HG02943 (cell line): ENCODE data around the gene TTF1.

Experiments
- ATAC-seq: cut with Tn5 transposase; IDR thresholded peaks from one replicate; pipeline ENCODE4 v1.9.1; 2021; ENCODE audit warnings: mild to moderate bottlenecking, low read depth, moderate library complexity; ENCODE audit not compliant: unreplicated experiment

The TTF1 gene

GRCh38 chr9:132367613-132368313 is 38.9 kb downstream of the TTF1 start:
- no peak for ATAC-seq

DNA sequence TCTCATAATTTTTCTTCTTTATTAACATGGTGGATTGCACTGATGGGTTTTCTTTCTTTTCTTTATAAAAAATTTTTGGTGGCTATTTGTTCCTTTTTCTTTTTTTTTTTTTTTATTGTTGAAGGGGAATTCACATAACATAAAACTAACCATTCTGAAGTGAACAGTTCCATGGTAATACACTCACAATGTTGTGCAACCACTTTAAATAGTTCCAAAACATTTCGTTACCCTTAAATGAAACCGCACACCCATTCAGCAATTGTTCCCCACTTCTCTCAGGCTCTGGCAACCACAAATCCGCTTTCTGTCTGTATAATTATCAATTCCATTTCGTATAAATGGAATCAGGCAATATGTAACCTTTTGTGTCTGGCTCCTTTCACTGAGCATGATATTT is 40.2 kb downstream of the TTF1 start:
- no peak for ATAC-seq

GRCh38 chr9:132365986-132366385 is 40.7 kb downstream of the TTF1 start:
- ATAC-seq = no peak

DNA sequence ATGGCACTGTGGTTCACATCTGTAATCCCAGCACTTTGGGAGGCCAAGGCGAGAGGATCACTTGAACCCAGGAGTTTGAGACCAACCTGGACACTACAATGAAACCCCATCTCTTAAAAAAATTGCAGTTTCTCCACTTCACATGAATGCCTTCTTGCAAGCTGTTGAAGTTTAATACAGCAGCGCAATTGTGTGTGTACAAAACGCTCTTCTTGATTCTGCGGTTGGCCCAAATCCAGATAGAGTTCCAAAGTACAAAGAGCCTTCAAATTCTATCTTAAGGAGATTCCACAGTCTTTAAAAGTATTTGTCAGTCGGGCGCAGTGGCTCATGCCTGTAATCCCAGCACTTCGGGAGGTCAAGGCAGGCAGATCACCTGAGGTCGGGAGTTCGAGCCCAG is 42.6 kb downstream of the TTF1 start:
- no peak for ATAC-seq

GRCh38 chr9:132357764-132358163 is 48.9 kb downstream of the TTF1 start:
- no peak for ATAC-seq

DNA sequence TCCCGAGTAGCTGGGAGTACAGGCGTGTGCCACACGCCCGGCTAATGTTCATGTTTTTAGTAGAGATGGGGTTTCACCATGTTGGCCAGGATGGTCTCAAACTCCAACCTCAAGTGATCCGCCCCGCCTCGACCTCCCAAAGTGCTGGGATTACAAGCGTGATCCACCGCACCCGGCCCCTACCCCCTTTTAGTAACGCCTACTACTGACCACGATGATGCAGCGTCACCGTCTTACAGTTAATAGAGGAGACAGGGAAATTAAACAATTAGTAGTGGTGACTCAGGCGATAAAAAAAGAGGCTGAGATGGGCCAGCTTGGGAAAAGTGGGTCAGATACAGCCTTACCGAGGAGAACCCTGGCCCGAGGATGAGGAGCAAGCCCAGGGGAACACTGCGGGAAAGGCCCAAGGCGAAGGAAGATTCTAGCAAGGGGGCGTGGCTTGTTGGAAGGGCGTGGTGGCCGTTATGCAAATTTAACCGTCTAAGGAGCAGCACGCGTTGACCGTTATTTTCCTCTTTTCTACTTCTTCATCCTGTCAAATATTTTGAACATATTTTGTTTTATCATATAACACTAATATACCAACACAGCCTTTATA is 50.2 kb downstream of the TTF1 start:
- no peak for ATAC-seq

DNA sequence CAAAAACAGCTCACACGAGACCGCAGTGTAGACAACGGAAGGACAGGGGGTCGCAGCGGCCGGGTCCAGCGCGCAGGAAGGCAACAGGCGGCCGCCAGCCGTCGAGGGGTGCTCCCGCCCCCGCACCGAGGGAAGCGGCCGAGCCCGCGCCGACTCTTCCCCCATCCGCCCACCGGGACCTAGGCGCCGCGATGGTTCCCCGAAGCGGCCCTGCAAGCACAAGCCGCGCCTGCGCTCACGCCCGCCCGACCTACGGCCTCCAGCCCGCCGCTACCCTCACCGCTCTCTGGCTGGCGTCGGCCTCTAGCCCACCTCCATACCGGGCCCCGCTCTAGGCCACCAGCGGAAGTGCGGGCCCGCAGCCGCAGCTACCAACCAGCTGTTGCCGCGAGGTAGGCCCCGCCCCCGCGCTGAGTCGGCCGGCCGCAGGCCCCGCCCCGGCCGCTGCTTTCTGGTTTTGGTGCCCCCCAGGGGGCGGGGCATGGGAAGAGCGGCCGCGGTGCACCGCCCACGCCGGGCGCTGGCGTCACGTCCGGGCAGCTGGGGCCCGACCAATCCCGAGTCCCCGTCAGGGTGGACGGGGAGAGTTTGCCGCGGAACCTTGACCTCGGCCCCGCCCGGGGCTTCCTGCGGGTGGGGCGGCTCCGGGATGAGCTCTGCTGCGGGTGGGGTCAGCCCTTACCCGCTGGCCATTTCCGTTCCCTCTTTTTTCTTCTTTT is 51.8 kb downstream of the TTF1 start, which contains the start of gene SETX:
Gene SETX (minus strand): TSS at position 350 of the 719 bp plus-strand sequence. CDS start 5,558 bp downstream, outside the sequence.
- ATAC-seq = peak; percentile 77

DNA sequence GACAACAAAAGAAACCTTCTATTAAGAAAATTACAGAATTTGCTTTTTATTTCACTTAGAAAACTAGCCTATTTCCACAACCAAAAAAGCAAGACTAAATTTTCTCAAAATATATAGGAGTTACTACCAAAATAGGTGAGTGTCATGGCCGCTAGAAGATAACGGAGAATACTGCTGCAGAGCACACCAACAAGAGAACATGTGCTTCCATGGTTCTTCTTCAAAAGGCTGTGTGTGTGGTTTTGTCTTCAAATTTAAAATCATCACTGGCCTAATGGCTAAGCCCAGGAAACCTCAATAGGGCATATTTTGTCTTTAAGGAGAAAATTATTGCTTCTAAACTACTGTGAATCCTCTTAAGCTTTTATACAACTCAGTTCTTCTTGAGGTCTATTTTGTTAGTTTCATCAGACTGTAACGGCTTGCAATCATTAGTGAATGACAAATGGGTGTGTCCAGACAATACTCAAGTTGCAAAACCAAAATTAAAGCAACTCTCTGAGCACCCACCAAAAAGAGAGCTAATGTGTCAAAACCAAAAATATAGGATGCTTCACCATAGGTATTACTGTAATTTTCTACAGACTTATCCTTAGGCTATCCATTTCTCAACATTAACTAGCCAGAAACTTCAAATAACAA is 55.1 kb downstream of the TTF1 start:
- ATAC-seq = no peak

DNA sequence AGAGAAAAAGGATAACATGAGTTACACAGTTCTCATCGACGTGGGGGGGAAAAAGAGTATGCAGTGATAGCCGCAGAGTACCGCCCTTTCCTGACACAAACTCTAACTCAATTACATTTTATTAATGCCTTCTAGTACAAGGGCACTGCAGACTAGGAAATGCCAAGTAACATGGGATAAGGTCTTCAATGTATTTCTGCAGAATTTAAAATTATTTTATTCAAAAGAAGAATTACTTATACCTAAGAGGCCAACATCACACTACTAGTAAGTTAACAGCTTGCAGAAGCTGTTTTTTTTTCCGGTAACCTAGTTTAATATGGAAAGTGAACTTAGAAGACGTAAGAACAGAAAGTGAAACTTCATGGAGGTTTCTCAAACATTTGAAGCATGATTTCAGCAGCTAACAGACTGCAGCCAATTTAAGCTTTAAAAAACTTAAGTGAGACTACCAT is 55.8 kb downstream of the TTF1 start:
- no peak for ATAC-seq

DNA sequence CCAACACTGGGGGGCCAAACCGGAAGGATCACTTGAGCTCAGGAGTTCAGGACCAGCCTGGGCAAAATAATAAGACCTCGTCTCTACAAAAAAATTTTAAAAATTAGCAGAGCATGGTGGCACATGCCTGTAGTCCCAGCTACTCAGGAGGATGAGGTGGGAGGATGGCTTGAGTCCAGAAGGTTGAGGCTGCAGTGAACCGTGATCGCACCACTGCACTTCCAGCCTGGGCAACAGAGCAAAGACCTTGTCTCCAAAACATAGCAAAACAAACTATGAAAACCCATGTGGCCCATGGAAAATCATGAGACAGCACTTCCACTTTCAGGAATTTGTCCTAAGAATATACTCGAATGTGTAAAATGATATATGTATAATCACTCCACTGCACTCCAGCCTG is 58.0 kb downstream of the TTF1 start:
- ATAC-seq = no peak

GRCh38 chr9:132346177-132346576 is 60.5 kb downstream of the TTF1 start:
- no peak for ATAC-seq

- no peak for ATAC-seq
Observed at GRCh38 chr9:132341177-132341840, 65.3 kb downstream of the TTF1 start.

DNA sequence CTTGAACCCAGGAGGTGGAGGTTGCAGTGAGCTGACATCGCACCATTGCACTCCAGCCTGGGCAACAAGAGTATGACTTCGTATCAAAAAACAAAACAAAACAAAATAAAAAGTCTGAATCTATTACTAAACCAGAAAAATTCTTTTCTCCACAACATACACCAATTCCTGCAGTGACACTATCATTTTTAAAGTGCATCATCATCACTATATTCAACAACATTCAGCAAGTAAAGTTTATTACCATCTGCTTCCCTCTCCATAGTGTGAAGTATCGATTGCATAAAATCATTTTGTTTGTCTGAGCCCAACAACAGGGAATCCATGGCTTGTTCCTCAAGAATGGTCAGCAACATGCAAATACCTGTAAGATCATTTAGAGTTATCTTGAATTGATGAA is 72.3 kb downstream of the TTF1 start:
- no peak for ATAC-seq

GRCh38 chr9:132333556-132333955 is 73.1 kb downstream of the TTF1 start:
- no peak for ATAC-seq

DNA sequence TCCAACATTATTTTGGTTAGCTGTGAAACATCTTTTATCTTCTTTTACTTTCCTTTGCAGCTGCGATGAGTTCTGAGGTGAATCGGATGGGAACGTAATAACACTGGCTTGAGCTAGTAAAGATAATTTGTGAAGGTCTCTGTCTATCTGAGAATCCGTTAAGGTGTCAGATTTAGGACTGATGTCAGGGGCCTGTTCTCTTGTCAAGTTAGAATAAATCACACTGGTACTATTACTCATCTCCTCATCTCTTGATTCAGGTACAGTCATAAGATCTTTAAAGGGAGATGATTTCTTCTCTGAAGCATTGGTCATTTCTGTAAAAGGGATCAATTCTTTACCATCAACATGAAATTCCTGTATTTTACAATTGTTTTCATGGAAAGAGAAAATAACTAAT is 78.1 kb downstream of the TTF1 start:
- no peak for ATAC-seq

DNA sequence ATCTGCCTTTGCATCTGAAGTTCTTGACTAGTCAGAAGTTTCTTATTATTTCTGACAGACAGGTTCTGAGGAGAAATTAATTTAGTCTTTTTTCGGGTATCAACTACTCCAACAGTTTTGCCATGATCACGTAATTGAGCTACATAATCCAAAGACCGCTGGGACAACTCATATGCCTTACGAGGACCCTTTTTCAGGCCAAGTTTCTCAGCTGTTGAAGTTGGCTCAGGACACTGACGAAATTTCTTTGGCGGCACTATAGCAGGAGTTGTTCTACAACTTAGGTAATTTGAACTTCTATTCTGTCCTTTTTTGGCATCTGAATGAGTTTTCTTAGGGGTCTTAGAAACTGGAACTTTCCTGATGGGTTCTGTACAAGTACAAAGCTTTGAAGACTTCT is 79.1 kb downstream of the TTF1 start:
- no peak for ATAC-seq
